ENCODE data around the gene TM9SF4. TPM values are rescaled to one million over a fixed set of nuclear protein-coding genes. Genes with fewer than 3 reads are reported as not detected.
"Not testable (repeated sequence)": the region's sequence is repeated elsewhere in the genome, so short reads cannot be mapped to it uniquely, and the experiment has no call there.

Gene TM9SF4
- polyA plus RNA-seq, 3 donors: 49.7 to 78.5 (median 78.3) TPM

GRCh38 chr20:32192698-32193097 lies 83.2 kb downstream of the TM9SF4 start:
- H3K9ac ChIP-seq (ENCODE audit: insufficient read depth, low read length, poor library complexity, severe bottlenecking): no peak overlapping the region
- H3K9me3 ChIP-seq (replicated peaks in 1 of 2; ENCODE audit: control insufficient read depth in 1 of 2, insufficient read depth in 1 of 2, low read length in 2 of 2): no peaks in the 10 kb centered on the region
- H3K4me1 ChIP-seq (ENCODE audit: control insufficient read depth in 1 of 2, insufficient read depth in 2 of 2, low read length in 2 of 2): peaks cover 16 to 21% of the 10 kb centered on the region in 2 donors
- DNase-seq: no peak
- intact Hi-C loops (cut with micrococcal nuclease): no loop called here
- peak overlapping the region in 2 of 7 donors; percentile 27 to 63 for H3K27ac Mint-ChIP-seq
- WGBS (ENCODE audit: insufficient coverage): 100% methylated on average over 1 of the region's 3 CpGs
- peaks cover 30% of the 10 kb centered on the region for H3K4me1 Mint-ChIP-seq
- no peaks in the 10 kb centered on the region for H3K27me3 ChIP-seq (ENCODE audit: control insufficient read depth in 2 of 2, insufficient read depth in 2 of 2, low read length in 2 of 2)
- H3K27me3 Mint-ChIP-seq (ENCODE audit: low read depth in 3 of 3): peaks cover 0 to 6% (median 6%) of the 10 kb centered on the region in 3 donors
- H3K36me3 ChIP-seq (replicated peaks in 1 of 2; ENCODE audit: control insufficient read depth in 1 of 2, insufficient read depth in 2 of 2, low read length in 2 of 2): peaks cover 50 to 54% of the 10 kb centered on the region in 2 donors
- no peak overlapping the region for H3K4me3 Mint-ChIP-seq
- no peak overlapping the region for H3K27ac ChIP-seq (ENCODE audit: low read depth in 1 of 2, low read length in 2 of 2)
- H2AFZ ChIP-seq (ENCODE audit: insufficient read depth, low read depth, low read length, poor library complexity, severe bottlenecking): no peak overlapping the region
- H3K9me3 Mint-ChIP-seq: peaks cover 0 to 3% (median 0%) of the 10 kb centered on the region in 7 donors
- H3K79me2 ChIP-seq (ENCODE audit: insufficient read depth, low read length): peaks cover 39% of the 10 kb centered on the region
- H4K20me1 ChIP-seq (ENCODE audit: insufficient read depth, low read length): peaks cover 68% of the 10 kb centered on the region
- no peak overlapping the region for H3K4me2 ChIP-seq (replicated peaks; ENCODE audit: extremely low read depth, low read length, poor library complexity, severe bottlenecking)
- H3K4me3 ChIP-seq (replicated peaks in 1 of 3; ENCODE audit: low read depth in 2 of 3, low read length in 3 of 3): no peak overlapping the region
- peaks cover 60 to 63% of the 10 kb centered on the region in 2 donors for H3K36me3 Mint-ChIP-seq
- TF ChIP-seq, protein P1, sequence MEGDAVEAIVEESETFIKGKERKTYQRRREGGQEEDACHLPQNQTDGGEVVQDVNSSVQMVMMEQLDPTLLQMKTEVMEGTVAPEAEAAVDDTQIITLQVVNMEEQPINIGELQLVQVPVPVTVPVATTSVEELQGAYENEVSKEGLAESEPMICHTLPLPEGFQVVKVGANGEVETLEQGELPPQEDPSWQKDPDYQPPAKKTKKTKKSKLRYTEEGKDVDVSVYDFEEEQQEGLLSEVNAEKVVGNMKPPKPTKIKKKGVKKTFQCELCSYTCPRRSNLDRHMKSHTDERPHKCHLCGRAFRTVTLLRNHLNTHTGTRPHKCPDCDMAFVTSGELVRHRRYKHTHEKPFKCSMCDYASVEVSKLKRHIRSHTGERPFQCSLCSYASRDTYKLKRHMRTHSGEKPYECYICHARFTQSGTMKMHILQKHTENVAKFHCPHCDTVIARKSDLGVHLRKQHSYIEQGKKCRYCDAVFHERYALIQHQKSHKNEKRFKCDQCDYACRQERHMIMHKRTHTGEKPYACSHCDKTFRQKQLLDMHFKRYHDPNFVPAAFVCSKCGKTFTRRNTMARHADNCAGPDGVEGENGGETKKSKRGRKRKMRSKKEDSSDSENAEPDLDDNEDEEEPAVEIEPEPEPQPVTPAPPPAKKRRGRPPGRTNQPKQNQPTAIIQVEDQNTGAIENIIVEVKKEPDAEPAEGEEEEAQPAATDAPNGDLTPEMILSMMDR (IDR thresholded peaks at IDR 0.05): no peak

DNA sequence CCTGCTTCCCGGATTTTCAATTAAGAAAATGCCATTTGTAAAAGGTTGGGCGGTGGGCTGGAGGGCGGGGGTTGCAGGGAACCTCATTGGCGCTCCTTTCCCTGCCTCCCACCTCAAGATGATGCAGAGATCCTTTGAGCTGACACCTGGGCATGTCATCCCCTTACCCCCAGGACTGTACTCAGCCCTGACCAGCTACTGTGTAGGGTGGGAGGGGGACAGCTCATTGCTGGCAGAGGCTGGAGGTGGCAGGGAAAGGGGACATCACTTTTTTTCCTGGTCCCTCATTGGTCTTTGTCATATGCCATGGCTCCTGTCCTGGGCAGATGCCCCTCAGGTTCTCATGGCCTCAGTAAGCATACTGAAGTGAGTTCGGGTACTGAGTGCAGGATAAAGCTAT lies 83.8 kb downstream of the TM9SF4 start:
- no CpG with 5 or more reads among the region's 5 CpGs for WGBS (ENCODE audit: insufficient coverage)
- H3K4me3 ChIP-seq (replicated peaks in 1 of 3; ENCODE audit: low read depth in 2 of 3, low read length in 3 of 3); H3K4me3 Mint-ChIP-seq; intact Hi-C loops (cut with micrococcal nuclease); H3K9me3 ChIP-seq (replicated peaks in 1 of 2; ENCODE audit: control insufficient read depth in 1 of 2, insufficient read depth in 1 of 2, low read length in 2 of 2); H3K27me3 Mint-ChIP-seq (ENCODE audit: low read depth in 3 of 3); H3K9ac ChIP-seq (ENCODE audit: insufficient read depth, low read length, poor library complexity, severe bottlenecking); H3K9me3 Mint-ChIP-seq; H3K27me3 ChIP-seq (ENCODE audit: control insufficient read depth in 2 of 2, insufficient read depth in 2 of 2, low read length in 2 of 2); H3K4me2 ChIP-seq (replicated peaks; ENCODE audit: extremely low read depth, low read length, poor library complexity, severe bottlenecking); H2AFZ ChIP-seq (ENCODE audit: insufficient read depth, low read depth, low read length, poor library complexity, severe bottlenecking); H3K27ac ChIP-seq (ENCODE audit: low read depth in 1 of 2, low read length in 2 of 2); DNase-seq: not testable (repeated sequence)
- H3K4me1 Mint-ChIP-seq: peaks cover 30% of the 10 kb centered on the region
- H3K4me1 ChIP-seq (ENCODE audit: control insufficient read depth in 1 of 2, insufficient read depth in 2 of 2, low read length in 2 of 2): peaks cover 17 to 21% of the 10 kb centered on the region in 2 donors
- H3K36me3 Mint-ChIP-seq: peaks cover 64 to 68% of the 10 kb centered on the region in 2 donors
- H3K27ac Mint-ChIP-seq: peak overlapping the region in 1 of 7 donors; percentile 33
- peaks cover 56 to 59% of the 10 kb centered on the region in 2 donors for H3K36me3 ChIP-seq (replicated peaks in 1 of 2; ENCODE audit: control insufficient read depth in 1 of 2, insufficient read depth in 2 of 2, low read length in 2 of 2)
- H4K20me1 ChIP-seq (ENCODE audit: insufficient read depth, low read length): peaks cover 75% of the 10 kb centered on the region
- H3K79me2 ChIP-seq (ENCODE audit: insufficient read depth, low read length): peaks cover 46% of the 10 kb centered on the region
